Natural killer cell (primary cell): ENCODE results near the gene SGCE. TPM values are rescaled to one million over a fixed set of nuclear protein-coding genes. Genes with fewer than 3 reads are reported as not detected.

ENCODE experiments used
- ATAC-seq, 3 donors: fragments of 150-1000 bp in 2 of 3; fragments of 200-7000 bp in 1 of 3; cut with Tn5 transposase; 1 replicate in 1 of 3; 2 replicates in 2 of 3; pipeline ENCODE4 v1.10.0; 2021; ENCODE audit warnings: mild to moderate bottlenecking in 2 of 3, moderate library complexity in 2 of 3
- DNase-seq, 2 donors: peaks; one replicate each; pipeline versions ENCODE4 v3.0.0 to v3.0.0-alpha.2; 2013 to 2021; ENCODE audit warnings: mixed read lengths in 1 of 2
- H3K27ac ChIP-seq: one replicate; pipeline ENCODE4 v1.5.1; 2013; ENCODE audit warnings: mild to moderate bottlenecking, low read length
- H3K27me3 ChIP-seq: one replicate; pipeline ENCODE4 v1.6.1; 2013; ENCODE audit warnings: low read length; ENCODE audit not compliant: control insufficient read depth, insufficient read depth
- H3K36me3 ChIP-seq: one replicate; pipeline ENCODE4 v1.6.1; 2013; ENCODE audit warnings: low read length; ENCODE audit not compliant: control insufficient read depth, insufficient read depth
- H3K4me1 ChIP-seq: one replicate; pipeline ENCODE4 v1.6.1; 2013; ENCODE audit warnings: low read length; ENCODE audit not compliant: control insufficient read depth, insufficient read depth
- H3K4me3 ChIP-seq: one replicate; pipeline ENCODE4 v1.5.1; 2013; ENCODE audit warnings: low read length
- H3K9me3 ChIP-seq: one replicate; pipeline ENCODE4 v1.6.1; 2013; ENCODE audit warnings: low read length; ENCODE audit not compliant: control insufficient read depth, insufficient read depth
- H3K27ac Mint-ChIP-seq, 2 donors: one replicate each; pipeline ENCODE4 v1.8.0; 2022; ENCODE audit warnings: mild to moderate bottlenecking in 2 of 2, mixed read lengths in 2 of 2, moderate library complexity in 1 of 2
- H3K27me3 Mint-ChIP-seq, 2 donors: one replicate each; pipeline ENCODE4 v1.8.0; 2022; ENCODE audit warnings: low read depth in 2 of 2, mixed read lengths in 2 of 2
- H3K36me3 Mint-ChIP-seq: one replicate; pipeline ENCODE4 v1.8.0; 2022; ENCODE audit warnings: mixed read lengths
- H3K4me1 Mint-ChIP-seq, 2 donors: one replicate each; pipeline ENCODE4 v1.8.0; 2022; ENCODE audit warnings: mixed read lengths in 2 of 2
- H3K4me3 Mint-ChIP-seq: one replicate; pipeline ENCODE4 v1.8.0; 2022; ENCODE audit warnings: mild to moderate bottlenecking, moderate library complexity, mixed read lengths
- H3K9me3 Mint-ChIP-seq, 2 donors: one replicate each; pipeline ENCODE4 v1.8.0; 2022; ENCODE audit warnings: mixed read lengths in 2 of 2
- WGBS: methylation state at CpG from one replicate; pipeline ENCODE4 v1.1.7; 2013; ENCODE audit warnings: missing lambda C conversion rate; ENCODE audit not compliant: insufficient coverage; 5-methylcytosine and 5-hydroxymethylcytosine counted together
- intact Hi-C: fragments of 100-400 bp; cut with micrococcal nuclease; formaldehyde crosslinking; loops from one replicate; pipeline ENCODE4 v1.14.2; 2022
- total RNA-seq, 4 donors: library from RNA; stranded (reverse); fragments of 120-200 nt in 1 of 4; gene quantifications; one replicate each; pipeline versions ENCODE4 v1.2.3 to v1.2.4, GENCODE V29; 2013 to 2022
- TF ChIP-seq, protein P1 (sequence below): fragments of 200-600 bp; IDR thresholded peaks from one replicate; pipeline ENCODE4 v1.8.0; 2022; ENCODE audit warnings: antibody characterized with exemption

SGCE gene
- total RNA-seq, 3 donors from 2014 or later (not counting 1 experiment from before 2014, with no cell fraction given): 0.20 to 0.65 (median 0.28) TPM

DNA sequence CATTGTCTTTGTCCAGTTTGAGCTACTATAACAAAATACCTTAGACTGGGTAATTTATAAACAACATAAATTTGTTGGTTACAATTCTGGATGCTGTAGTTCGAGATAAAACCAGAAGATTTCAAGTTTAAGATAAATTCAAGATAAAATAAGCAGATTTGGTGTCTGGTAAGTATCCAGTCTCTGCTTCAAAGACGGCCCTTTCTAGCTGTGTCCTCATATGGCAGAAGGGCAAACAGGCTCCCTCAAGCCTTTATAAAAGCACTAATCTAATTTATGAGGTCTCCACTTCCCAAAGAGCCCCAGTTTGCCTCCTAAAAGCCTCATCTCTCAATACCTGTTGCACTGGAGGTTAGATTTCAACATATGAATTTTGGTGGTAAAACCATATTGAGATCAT, 31.1 kb upstream of the SGCE start:
- H3K27me3 ChIP-seq: no peaks in the 10 kb centered on the region
- WGBS: 72% methylated on average over 2 of the region's 2 CpGs
- DNase-seq (no peak), ATAC-seq (no peak)
- H3K27ac Mint-ChIP-seq: no peak overlapping the region
- H3K4me3 Mint-ChIP-seq: no peak overlapping the region
- H3K36me3 ChIP-seq: no peaks in the 10 kb centered on the region
- no peak overlapping the region for H3K27ac ChIP-seq
- intact Hi-C loops: no loop called here
- no peaks in the 10 kb centered on the region for H3K9me3 ChIP-seq
- H3K4me1 Mint-ChIP-seq: no peaks in the 10 kb centered on the region
- no peaks in the 10 kb centered on the region for H3K4me1 ChIP-seq
- no peaks in the 10 kb centered on the region for H3K36me3 Mint-ChIP-seq
- TF ChIP-seq, protein P1, sequence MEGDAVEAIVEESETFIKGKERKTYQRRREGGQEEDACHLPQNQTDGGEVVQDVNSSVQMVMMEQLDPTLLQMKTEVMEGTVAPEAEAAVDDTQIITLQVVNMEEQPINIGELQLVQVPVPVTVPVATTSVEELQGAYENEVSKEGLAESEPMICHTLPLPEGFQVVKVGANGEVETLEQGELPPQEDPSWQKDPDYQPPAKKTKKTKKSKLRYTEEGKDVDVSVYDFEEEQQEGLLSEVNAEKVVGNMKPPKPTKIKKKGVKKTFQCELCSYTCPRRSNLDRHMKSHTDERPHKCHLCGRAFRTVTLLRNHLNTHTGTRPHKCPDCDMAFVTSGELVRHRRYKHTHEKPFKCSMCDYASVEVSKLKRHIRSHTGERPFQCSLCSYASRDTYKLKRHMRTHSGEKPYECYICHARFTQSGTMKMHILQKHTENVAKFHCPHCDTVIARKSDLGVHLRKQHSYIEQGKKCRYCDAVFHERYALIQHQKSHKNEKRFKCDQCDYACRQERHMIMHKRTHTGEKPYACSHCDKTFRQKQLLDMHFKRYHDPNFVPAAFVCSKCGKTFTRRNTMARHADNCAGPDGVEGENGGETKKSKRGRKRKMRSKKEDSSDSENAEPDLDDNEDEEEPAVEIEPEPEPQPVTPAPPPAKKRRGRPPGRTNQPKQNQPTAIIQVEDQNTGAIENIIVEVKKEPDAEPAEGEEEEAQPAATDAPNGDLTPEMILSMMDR: no peak
- H3K9me3 Mint-ChIP-seq: no peaks in the 10 kb centered on the region
- H3K4me3 ChIP-seq: no peak overlapping the region
- H3K27me3 Mint-ChIP-seq: no peaks in the 10 kb centered on the region

DNA sequence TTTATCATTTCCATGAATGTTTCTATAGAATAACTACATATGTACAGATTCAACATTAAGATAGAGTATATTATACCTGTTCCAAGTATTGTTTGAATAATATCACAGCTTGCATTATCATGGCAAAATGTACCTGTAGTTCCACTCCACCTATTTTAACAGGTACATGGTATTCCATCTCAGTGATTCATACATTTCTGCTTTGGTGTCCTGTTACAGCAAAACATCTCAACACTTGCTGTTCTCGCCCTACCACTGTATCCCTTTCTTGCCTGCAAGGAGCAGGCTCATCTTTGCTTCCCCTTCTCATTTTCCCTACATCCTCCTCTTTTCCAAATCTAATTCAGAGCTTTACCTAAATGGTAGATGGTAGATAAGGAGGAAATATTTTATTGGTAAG, 27.1 kb upstream of the SGCE start:
- DNase-seq (no peak), ATAC-seq (no peak)
- no peaks in the 10 kb centered on the region for H3K27me3 ChIP-seq
- no peak overlapping the region for H3K27ac ChIP-seq
- no peaks in the 10 kb centered on the region for H3K36me3 Mint-ChIP-seq
- H3K4me1 ChIP-seq: no peaks in the 10 kb centered on the region
- H3K36me3 ChIP-seq: no peaks in the 10 kb centered on the region
- no peak overlapping the region for H3K27ac Mint-ChIP-seq
- H3K9me3 ChIP-seq: no peaks in the 10 kb centered on the region
- H3K9me3 Mint-ChIP-seq: no peaks in the 10 kb centered on the region
- intact Hi-C loops: no loop called here
- H3K27me3 Mint-ChIP-seq: peaks cover 2 to 3% of the 10 kb centered on the region in 2 donors
- H3K4me3 ChIP-seq: no peak overlapping the region
- H3K4me1 Mint-ChIP-seq: no peaks in the 10 kb centered on the region
- 82% methylated on average over 1 of the region's 1 CpG for WGBS
- H3K4me3 Mint-ChIP-seq: no peak overlapping the region
- TF ChIP-seq, protein P1: no peak

GRCh38 chr7:94679358-94679757, 23.4 kb upstream of the SGCE start:
- TF ChIP-seq, protein P1: no peak
- Mint-ChIP-seq H3K27ac (no peak overlapping the region), H3K4me3 (no peak overlapping the region), H3K36me3 (no peaks in the 10 kb centered on the region), H3K27me3 (peaks cover 9 to 11% of the 10 kb centered on the region in 2 donors), H3K9me3 (no peaks in the 10 kb centered on the region), H3K4me1 (no peaks in the 10 kb centered on the region)
- Histone ChIP-seq H3K27me3 (no peaks in the 10 kb centered on the region), H3K4me3 (no peak overlapping the region), H3K4me1 (no peaks in the 10 kb centered on the region), H3K36me3 (no peaks in the 10 kb centered on the region), H3K27ac (no peak overlapping the region), H3K9me3 (no peaks in the 10 kb centered on the region)
- DNase-seq (no peak), ATAC-seq (no peak)
- intact Hi-C loops: no loop called here
- no CpG with 5 or more reads among the region's 1 CpG for WGBS

DNA sequence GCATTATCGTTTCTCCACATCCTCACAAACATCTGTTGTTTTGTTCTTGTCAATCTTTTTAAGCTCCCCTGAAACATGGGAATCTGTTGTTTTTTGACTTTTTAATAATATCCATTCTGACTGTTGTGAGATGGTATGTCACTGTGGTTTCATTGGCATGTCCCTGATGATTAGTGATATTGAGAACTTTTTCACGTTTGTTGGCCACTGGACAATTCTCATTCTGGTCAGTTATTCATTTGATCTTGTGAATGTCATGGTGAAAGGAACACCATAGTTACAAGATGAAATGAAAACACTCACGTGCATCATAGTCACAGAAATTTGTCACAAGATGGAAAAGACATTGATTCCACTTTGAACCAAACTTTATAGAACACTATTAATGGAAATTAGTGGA, 20.5 kb upstream of the SGCE start:
- Histone ChIP-seq H3K36me3 (no peaks in the 10 kb centered on the region), H3K4me3 (no peak overlapping the region), H3K27ac (no peak overlapping the region), H3K27me3 (no peaks in the 10 kb centered on the region), H3K4me1 (no peaks in the 10 kb centered on the region), H3K9me3 (no peaks in the 10 kb centered on the region)
- Mint-ChIP-seq H3K4me3 (no peak overlapping the region), H3K27me3 (peaks cover 9 to 11% of the 10 kb centered on the region in 2 donors), H3K4me1 (no peaks in the 10 kb centered on the region), H3K36me3 (no peaks in the 10 kb centered on the region), H3K27ac (no peak overlapping the region), H3K9me3 (no peaks in the 10 kb centered on the region)
- TF ChIP-seq, protein P1: no peak
- intact Hi-C loops: no loop called here
- no peak for DNase-seq
- ATAC-seq: no peak
- 83% methylated on average over 2 of the region's 3 CpGs for WGBS
